H1 (cell line): ENCODE measurements around the gene MRPS35. TPM values are rescaled to one million over a fixed set of nuclear protein-coding genes. Genes with fewer than 3 reads are reported as not detected.

ENCODE experiments used
- CTCF ChIA-PET: fragments of 300-600 bp; sonication (Branson Sonifier 250); formaldehyde crosslinking; loops from one replicate; lab custom pipeline; 2021; ENCODE audit not compliant: partially characterized antibody; lab: Charles Lee
- POLR2A ChIA-PET: fragments of 300-600 bp; sonication (Branson Sonifier 250); formaldehyde crosslinking; loops from one replicate; lab custom pipeline; 2021; ENCODE audit warnings: inconsistent platforms; ENCODE audit not compliant: partially characterized antibody; lab: Charles Lee
- DNase-seq, 2 experiments: peaks; one replicate each; pipeline versions ENCODE4 v3.0.0 to v3.0.0-alpha.2; 2010 to 2022; ENCODE audit warnings: low spot score in 2 of 2, low read depth in 1 of 2, mixed read lengths in 1 of 2
- FAIRE-seq: peaks from 2 replicates; lab custom pipeline; 2011; peaks lifted over from hg19 to GRCh38; lab: Jason Lieb, UNC
- H2AFZ ChIP-seq: 2 replicates; pipeline ENCODE4 v1.8.1; 2012; ENCODE audit warnings: low read length, inconsistent platforms
- H2AK5ac ChIP-seq: 2 replicates; pipeline ENCODE4 v1.6.1; 2013; ENCODE audit warnings: low read depth, low read length
- H2BK120ac ChIP-seq: replicated peaks from 2 replicates; pipeline ENCODE3; 2013; ENCODE audit warnings: low read depth, low read length, inconsistent platforms
- H2BK12ac ChIP-seq: 2 replicates; pipeline ENCODE4 v1.6.1; 2013; ENCODE audit warnings: low read depth, low read length
- H2BK15ac ChIP-seq: 2 replicates; pipeline ENCODE4 v1.6.1; 2013; ENCODE audit warnings: low read length
- H2BK20ac ChIP-seq: 2 replicates; pipeline ENCODE4 v1.6.1; 2013; ENCODE audit warnings: low read length
- H2BK5ac ChIP-seq: 2 replicates; pipeline ENCODE4 v1.6.1; 2013; ENCODE audit warnings: low read depth, low read length
- H3K14ac ChIP-seq: 2 replicates; pipeline ENCODE4 v1.6.1; 2013; ENCODE audit warnings: inconsistent platforms; ENCODE audit not compliant: insufficient read length
- H3K18ac ChIP-seq: 2 replicates; pipeline ENCODE4 v1.6.1; 2013; ENCODE audit warnings: low read length; ENCODE audit errors: extremely low read depth
- H3K23ac ChIP-seq: 2 replicates; pipeline ENCODE4 v1.6.1; 2013; ENCODE audit warnings: inconsistent platforms; ENCODE audit not compliant: insufficient read length
- H3K23me2 ChIP-seq: 2 replicates; pipeline ENCODE4 v1.6.1; 2013; ENCODE audit warnings: low read depth, low read length
- H3K27ac ChIP-seq: 2 replicates; pipeline ENCODE4 v1.6.1; 2011; ENCODE audit warnings: low read depth, low read length, inconsistent platforms
- H3K27me3 ChIP-seq, 4 experiments: replicated peaks in 1 of 4; 1 replicate in 1 of 4; 2 replicates in 3 of 4; pipeline versions ENCODE4 v1.6.1 to v1.8.1; 2011 to 2013; ENCODE audit warnings: low read length in 3 of 4, mild to moderate bottlenecking in 3 of 4, inconsistent platforms in 2 of 4, mixed read lengths in 2 of 4, moderate library complexity in 1 of 4; ENCODE audit not compliant: control insufficient read depth in 3 of 4, insufficient read depth in 3 of 4; ENCODE audit errors: extremely low read depth in 1 of 4
- H3K36me3 ChIP-seq, 4 experiments: 2 replicates each; pipeline versions ENCODE4 v1.6.1 to v1.8.1; 2011 to 2013; ENCODE audit warnings: mild to moderate bottlenecking in 4 of 4, low read length in 3 of 4, moderate library complexity in 2 of 4, control low read depth in 1 of 4, inconsistent platforms in 1 of 4; ENCODE audit not compliant: insufficient read depth in 4 of 4, control insufficient read depth in 2 of 4
- H3K4ac ChIP-seq: replicated peaks from 2 replicates; pipeline ENCODE3; 2013; ENCODE audit warnings: low read length, low read depth, mixed read lengths, inconsistent platforms; ENCODE audit not compliant: insufficient read length
- H3K4me1 ChIP-seq, 4 experiments: replicated peaks in 1 of 4; 1 replicate in 1 of 4; 2 replicates in 3 of 4; pipeline versions ENCODE4 v1.6.1 to v1.8.1; 2011 to 2013; ENCODE audit warnings: low read length in 3 of 4, inconsistent platforms in 2 of 4, mixed read lengths in 1 of 4; ENCODE audit not compliant: insufficient read depth in 4 of 4, control insufficient read depth in 3 of 4
- H3K4me2 ChIP-seq, 2 experiments: 2 replicates each; pipeline versions ENCODE4 v1.6.1 to v1.8.1; 2011 to 2013; ENCODE audit warnings: low read depth in 2 of 2, low read length in 2 of 2, control low read depth in 1 of 2, inconsistent platforms in 1 of 2, mild to moderate bottlenecking in 1 of 2; ENCODE audit not compliant: insufficient read depth in 1 of 2
- H3K4me3 ChIP-seq, 4 experiments: fragments of 200-600, 300-600 bp in 1 of 4; sonication (generic), shearing (Covaris generic), sonication (Bioruptor Twin) in 1 of 4; 2 replicates each; pipeline versions ENCODE4 v1.5.1 to v1.8.1; 2011 to 2016; ENCODE audit warnings: low read length in 4 of 4, low read depth in 3 of 4, control low read depth in 2 of 4, inconsistent platforms in 2 of 4, mild to moderate bottlenecking in 2 of 4, mixed read lengths in 1 of 4, moderate library complexity in 1 of 4; ENCODE audit not compliant: insufficient read depth in 2 of 4; ENCODE audit errors: extremely low read depth in 1 of 4
- H3K56ac ChIP-seq: replicated peaks from 2 replicates; pipeline ENCODE3; 2013; ENCODE audit warnings: low read depth, mild to moderate bottlenecking, mixed read lengths, low read length, inconsistent platforms; ENCODE audit not compliant: insufficient read length
- H3K79me1 ChIP-seq: 2 replicates; pipeline ENCODE4 v1.6.1; 2013; ENCODE audit warnings: low read depth, low read length, control low read depth
- H3K79me2 ChIP-seq, 2 experiments: 2 replicates each; pipeline versions ENCODE4 v1.6.1 to v1.8.1; 2012 to 2013; ENCODE audit warnings: low read length in 2 of 2, mild to moderate bottlenecking in 2 of 2, inconsistent platforms in 1 of 2; ENCODE audit not compliant: insufficient read depth in 2 of 2, control insufficient read depth in 1 of 2
- H3K9ac ChIP-seq, 4 experiments: replicated peaks in 1 of 4; 1 replicate in 1 of 4; 2 replicates in 3 of 4; pipeline versions ENCODE4 v1.6.1 to v1.8.1; 2011 to 2013; ENCODE audit warnings: low read depth in 3 of 4, low read length in 3 of 4, control low read depth in 2 of 4, mild to moderate bottlenecking in 2 of 4, moderate library complexity in 2 of 4, inconsistent platforms in 1 of 4; ENCODE audit errors: extremely low read depth in 1 of 4
- H3K9me3 ChIP-seq, 2 experiments: 2 replicates each; pipeline versions ENCODE4 v1.6.1 to v1.8.1; 2012 to 2013; ENCODE audit warnings: mild to moderate bottlenecking in 2 of 2, moderate library complexity in 2 of 2, control low read depth in 1 of 2, inconsistent platforms in 1 of 2, low read depth in 1 of 2, low read length in 1 of 2, mixed read lengths in 1 of 2; ENCODE audit not compliant: insufficient read depth in 2 of 2
- H4K20me1 ChIP-seq, 2 experiments: replicated peaks in 1 of 2; 2 replicates each; pipeline versions ENCODE3 to v1.8.1; 2011 to 2013; ENCODE audit warnings: inconsistent platforms in 2 of 2, low read length in 2 of 2, mild to moderate bottlenecking in 1 of 2; ENCODE audit not compliant: insufficient read depth in 2 of 2, control insufficient read depth in 1 of 2
- H4K5ac ChIP-seq: 2 replicates; pipeline ENCODE4 v1.6.1; 2013; ENCODE audit warnings: low read length, low read depth, mixed read lengths, inconsistent platforms; ENCODE audit not compliant: insufficient read length
- H4K8ac ChIP-seq: 2 replicates; pipeline ENCODE4 v1.8.0; 2013; ENCODE audit warnings: mild to moderate bottlenecking, moderate library complexity, low read length, inconsistent platforms; ENCODE audit not compliant: insufficient read depth; ENCODE audit errors: extremely low read depth
- H4K91ac ChIP-seq: replicated peaks from 2 replicates; pipeline ENCODE3; 2013; ENCODE audit warnings: low read length, mixed read lengths, inconsistent platforms; ENCODE audit not compliant: insufficient read length
- EZH2 ChIP-seq: fragments of 200-600 bp; sonication (generic); IDR thresholded peaks from 2 replicates; pipeline ENCODE4 v1.7.1; 2012; ENCODE audit warnings: low read depth, mild to moderate bottlenecking, moderate library complexity, low read length, inconsistent platforms; ENCODE audit not compliant: severe bottlenecking
- GTF2F1 ChIP-seq: IDR thresholded peaks from 2 replicates; pipeline ENCODE4 v1.6.1; 2012; ENCODE audit warnings: low read depth, low read length, improper control_type of control experiment, borderline replicate concordance
- KDM4A ChIP-seq: IDR thresholded peaks from one replicate; pipeline ENCODE4 v1.7.1; 2012; ENCODE audit warnings: low read depth, mild to moderate bottlenecking, moderate library complexity, low read length, inconsistent platforms; ENCODE audit not compliant: severe bottlenecking
- KDM5A ChIP-seq: fragments of 200-600 bp; IDR thresholded peaks from 2 replicates; pipeline ENCODE4 v1.7.1; 2012; ENCODE audit warnings: mild to moderate bottlenecking, low read length, inconsistent platforms, mixed read lengths
- NRF1 ChIP-seq: IDR thresholded peaks from 2 replicates; pipeline ENCODE4 v1.6.1; 2011; ENCODE audit warnings: mild to moderate bottlenecking, low read depth, low read length, improper control_type of control experiment
- POLR2A ChIP-seq, 2 experiments: IDR thresholded peaks; 1 replicate in 1 of 2; 2 replicates in 1 of 2; pipeline ENCODE4 v1.6.1; 2011; ENCODE audit warnings: low read depth in 2 of 2, low read length in 2 of 2, mild to moderate bottlenecking in 2 of 2; ENCODE audit errors: control extremely low read depth in 1 of 2
- POLR2AphosphoS5 ChIP-seq: IDR thresholded peaks from 2 replicates; pipeline ENCODE4 v1.6.1; 2011; ENCODE audit warnings: low read depth, low read length
- SIX5 ChIP-seq: IDR thresholded peaks from 2 replicates; pipeline ENCODE4 v1.6.1; 2011; ENCODE audit warnings: mild to moderate bottlenecking, low read depth, low read length
- ZNF274 ChIP-seq: IDR thresholded peaks from 2 replicates; pipeline ENCODE4 v1.7.0; 2012; ENCODE audit warnings: low read length, borderline replicate concordance; ENCODE audit errors: extremely low read depth
- WGBS, 2 experiments: shearing (Covaris generic) in 1 of 2; methylation state at CpG; one replicate each; pipeline versions ENCODE4 v1.1.6 to v1.1.7; 2013 to 2015; ENCODE audit warnings: low lambda C conversion rate in 2 of 2, mixed read lengths in 2 of 2, inconsistent platforms in 1 of 2, low coverage in 1 of 2, missing lambda C conversion rate in 1 of 2; ENCODE audit not compliant: insufficient replicate concordance in 2 of 2, insufficient coverage in 1 of 2, insufficient read length in 1 of 2; ENCODE audit errors: extremely low coverage in 1 of 2, missing lambda C conversion rate in 1 of 2; 5-methylcytosine and 5-hydroxymethylcytosine counted together
- polyA plus RNA-seq, 7 experiments: library from polyadenylated mRNA; depleted of rRNA in 3 of 7; stranded (reverse) in 5 of 7; unstranded in 2 of 7; fragments of >200 nt in 5 of 7; fragments of 200-250 nt in 2 of 7; gene quantifications; 1 replicate in 5 of 7; 2 replicates in 1 of 7; 4 replicates in 1 of 7; pipeline versions ENCODE4 v1.2.1 to v1.2.3, GENCODE V29; 2011 to 2013; ENCODE audit warnings: missing spikeins in 2 of 7, mixed read lengths in 2 of 7
- total RNA-seq: library from RNA; stranded (reverse); fragmentation: NEBNext Ultra II Directional; extraction: Animal tissue kit (Norgen Biotek cat#: 25700); gene quantifications from 2 replicates; pipeline ENCODE4 v1.2.1, GENCODE V29; 2021

MRPS35 gene
- total and polyA plus RNA-seq, 2 of the 8 experiments (the other 6 are each of a cell fraction or from before 2014, with no cell fraction given) = 26.8 to 47.9 TPM

- Histone ChIP-seq H4K91ac (no peak overlapping the region), H3K4ac (no peak overlapping the region), H3K4me3 (peak overlapping the region in 3 of 4 experiments; percentile 17 to 72 (median 53); a peak in 4 of 8 replicates), H2AK5ac (no peak overlapping the region), H3K36me3 (peaks cover 0 to 2% (median 0%) of the 10 kb centered on the region in 4 experiments; a peak in 2 of 8 replicates), H2BK5ac (no peak overlapping the region), H3K79me1 (no peaks in the 10 kb centered on the region), H2BK120ac (no peak overlapping the region), H3K9ac (peak overlapping the region in 1 of 4 experiments; percentile 24; a peak in 1 of 7 replicates), H3K27ac (no peak overlapping the region), H3K56ac (no peak overlapping the region), H3K79me2 (peaks cover 0 to 55% of the 10 kb centered on the region in 2 experiments; a peak in 3 of 4 replicates), H3K4me2 (peak overlapping the region; percentile 76 to 97), H3K27me3 (no peaks in the 10 kb centered on the region), H3K4me1 (peaks cover 0 to 16% (median 11%) of the 10 kb centered on the region in 4 experiments; a peak in 6 of 7 replicates), H3K23me2 (peaks cover 11% of the 10 kb centered on the region), H4K8ac (no peak overlapping the region), H2AFZ (no peak overlapping the region), H4K20me1 (no peaks in the 10 kb centered on the region), H2BK20ac (no peak overlapping the region), H3K9me3 (no peaks in the 10 kb centered on the region), H2BK12ac (no peak overlapping the region), H2BK15ac (no peak overlapping the region), H3K18ac (no peak overlapping the region), H3K23ac (no peak overlapping the region), H4K5ac (no peak overlapping the region), H3K14ac (no peak overlapping the region)
- DNase-seq (no peak), FAIRE-seq (no peak)
- ChIA-PET POLR2A (interaction anchor here (0.7 to 1.3 kb wide), 3 partner anchors 10 to 18 kb away, joined by 3 read pairs; no protein-coding TSS in a partner anchor), CTCF (no interaction called here)
- WGBS, 2 experiments = 60% methylated on average over 5 of the region's 5 CpGs; no CpG with 5 or more reads in 1 of the 2 experiments
- TF ChIP-seq KDM5A = no peak
- TF ChIP-seq NRF1 = no peak
- TF ChIP-seq POLR2A (IDR thresholded peaks at IDR 0.05; ENCODE audit: control extremely low read depth in 1 of 2, low read depth in 2 of 2, low read length in 2 of 2) = no peak
- no peak for TF ChIP-seq GTF2F1
- no peak for TF ChIP-seq KDM4A
- TF ChIP-seq SIX5 = no peak
- TF ChIP-seq EZH2 = no peak
- TF ChIP-seq POLR2AphosphoS5 = no peak
- no peak for TF ChIP-seq ZNF274
Measured at GRCh38 chr12:27781680-27782079, 71.0 kb downstream of the MRPS35 start.
